Measurements from ENCODE around the gene CACNA1B.

GRCh38 chr9:138013836-138014562 is 136.4 kb downstream of the CACNA1B start:
- TF ChIP-seq CTCF (IDR thresholded peaks at IDR 0.05): no peak
- TF ChIP-seq ZFX (IDR thresholded peaks at IDR 0.05; ENCODE audit: borderline replicate concordance): no peak
